Fibroblast of villous mesenchyme (primary cell): Measurements from ENCODE around the gene YAP1. TPM values are rescaled to one million over a fixed set of nuclear protein-coding genes. Genes with fewer than 3 reads are reported as not detected.

Experiments used
- DNase-seq: peaks from one replicate; pipeline ENCODE4 v3.0.0-alpha.2; 2010; ENCODE audit warnings: low read depth
- H3K4me3 ChIP-seq: 2 replicates; pipeline ENCODE4 v1.5.1; 2011; ENCODE audit warnings: low read depth, mild to moderate bottlenecking, low read length
- total RNA-seq: library from RNA; depleted of rRNA; stranded (reverse); fragments of >200 nt; gene quantifications from 2 replicates; pipeline ENCODE4 v1.2.3, GENCODE V29; 2012
- TF ChIP-seq, protein P1 (sequence below): IDR thresholded peaks from 2 replicates; pipeline ENCODE4 v1.5.1; 2012; ENCODE audit warnings: low read depth, mild to moderate bottlenecking, low read length; ENCODE audit not compliant: insufficient read depth

Gene YAP1
- total RNA-seq, 1 donor = 148 TPM

DNA sequence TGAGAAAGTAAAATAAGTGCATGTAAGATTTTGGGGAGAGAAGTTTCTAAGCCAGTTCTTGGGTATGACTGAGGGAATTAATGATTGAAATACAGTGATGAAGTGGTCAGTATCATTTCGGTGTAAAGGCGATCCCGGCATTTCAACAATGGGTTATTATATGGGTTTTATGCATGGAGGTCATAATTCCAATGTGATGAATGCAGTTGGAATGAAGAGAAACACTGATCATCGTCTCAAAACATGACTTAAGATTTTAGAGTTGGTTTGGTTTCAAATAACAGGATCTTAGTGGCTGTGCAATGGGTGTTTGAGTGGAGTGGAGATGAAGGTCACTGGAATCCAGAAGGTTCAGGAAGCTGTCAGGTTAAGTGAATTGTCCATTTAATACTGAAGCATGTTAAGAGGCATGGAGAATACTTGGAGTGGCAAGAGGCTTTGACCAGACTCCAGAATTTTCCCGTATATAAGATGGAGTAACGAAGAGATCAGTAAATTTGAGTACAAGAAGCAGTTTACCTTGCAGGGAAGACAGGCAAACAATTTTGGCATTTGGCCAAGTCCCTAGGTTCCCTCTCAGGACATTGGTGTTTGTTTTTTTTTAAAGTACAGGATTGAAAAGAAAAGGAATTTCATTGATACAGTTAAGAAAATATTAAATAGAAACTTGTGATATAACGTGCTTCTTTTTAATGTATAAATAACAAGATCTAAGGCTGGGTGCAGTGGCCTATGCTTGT is 110.7 kb downstream of the YAP1 start:
- no peak overlapping the region for H3K4me3 ChIP-seq
- TF ChIP-seq, protein P1, sequence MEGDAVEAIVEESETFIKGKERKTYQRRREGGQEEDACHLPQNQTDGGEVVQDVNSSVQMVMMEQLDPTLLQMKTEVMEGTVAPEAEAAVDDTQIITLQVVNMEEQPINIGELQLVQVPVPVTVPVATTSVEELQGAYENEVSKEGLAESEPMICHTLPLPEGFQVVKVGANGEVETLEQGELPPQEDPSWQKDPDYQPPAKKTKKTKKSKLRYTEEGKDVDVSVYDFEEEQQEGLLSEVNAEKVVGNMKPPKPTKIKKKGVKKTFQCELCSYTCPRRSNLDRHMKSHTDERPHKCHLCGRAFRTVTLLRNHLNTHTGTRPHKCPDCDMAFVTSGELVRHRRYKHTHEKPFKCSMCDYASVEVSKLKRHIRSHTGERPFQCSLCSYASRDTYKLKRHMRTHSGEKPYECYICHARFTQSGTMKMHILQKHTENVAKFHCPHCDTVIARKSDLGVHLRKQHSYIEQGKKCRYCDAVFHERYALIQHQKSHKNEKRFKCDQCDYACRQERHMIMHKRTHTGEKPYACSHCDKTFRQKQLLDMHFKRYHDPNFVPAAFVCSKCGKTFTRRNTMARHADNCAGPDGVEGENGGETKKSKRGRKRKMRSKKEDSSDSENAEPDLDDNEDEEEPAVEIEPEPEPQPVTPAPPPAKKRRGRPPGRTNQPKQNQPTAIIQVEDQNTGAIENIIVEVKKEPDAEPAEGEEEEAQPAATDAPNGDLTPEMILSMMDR = no peak
- peak; percentile 47 for DNase-seq

DNA sequence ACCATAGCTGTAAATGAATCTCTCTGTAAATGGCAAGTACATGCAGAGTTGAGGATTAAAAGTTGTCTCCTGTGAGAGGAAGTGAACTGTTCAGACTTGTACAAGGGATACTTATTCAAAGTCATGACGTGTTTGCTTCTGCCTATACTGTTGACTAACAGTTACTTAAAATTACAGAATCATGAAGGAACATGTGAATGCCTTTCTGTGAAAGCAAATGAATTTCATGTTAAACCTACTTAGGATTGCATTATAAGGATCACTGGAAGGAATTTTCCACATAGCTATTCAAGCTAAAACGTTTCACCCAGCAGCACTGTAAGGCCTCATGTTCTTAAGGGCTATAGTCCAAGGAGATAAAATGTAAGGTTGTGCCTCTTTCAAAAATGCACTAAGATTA is 113.6 kb downstream of the YAP1 start:
- no peak overlapping the region for H3K4me3 ChIP-seq
- peak; percentile 94 for DNase-seq
- TF ChIP-seq, protein P1 = no peak

DNA sequence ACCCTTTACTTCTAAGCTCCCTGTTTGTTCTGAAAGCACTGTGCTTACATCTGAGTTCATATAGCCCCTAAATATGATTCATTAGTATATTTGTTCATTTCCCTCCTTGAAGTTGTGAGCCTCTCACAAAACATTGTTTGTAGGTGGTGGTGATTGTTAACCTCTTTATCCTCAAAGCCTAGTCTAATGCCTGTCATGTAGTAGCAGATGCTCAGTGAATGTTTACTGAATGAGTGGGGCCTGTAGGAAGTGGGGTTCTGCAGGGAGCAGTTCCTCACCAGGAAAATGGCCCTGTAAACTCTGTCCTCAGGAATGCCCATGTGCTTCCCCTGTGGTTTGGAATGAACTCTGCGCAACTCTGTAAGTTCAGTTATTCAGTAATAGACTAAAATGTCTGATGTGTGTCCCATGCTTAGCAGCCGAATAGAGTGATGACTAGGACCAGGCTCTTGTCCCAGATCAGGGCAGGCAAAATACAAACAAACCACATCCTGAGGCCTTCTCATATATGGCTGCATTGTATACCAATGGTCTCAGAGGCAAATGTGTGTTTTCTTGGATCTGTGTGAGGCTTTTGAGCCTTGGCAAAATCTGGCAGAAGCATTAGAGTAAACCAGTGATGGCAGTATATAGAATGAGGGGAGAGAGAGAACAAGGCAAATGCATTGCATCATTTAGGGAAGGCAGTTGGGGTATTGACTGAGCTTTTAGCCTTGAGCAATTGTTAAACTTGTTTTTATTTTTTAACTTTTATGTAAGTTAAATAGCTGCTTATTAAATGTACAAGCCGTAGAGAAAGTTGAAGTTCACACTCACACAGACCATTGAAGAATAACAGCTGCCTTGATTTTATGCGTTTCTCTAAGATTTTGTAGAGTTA is 115.7 kb downstream of the YAP1 start:
- TF ChIP-seq, protein P1 = no peak
- DNase-seq = peak; percentile 88
- peak overlapping the region; percentile 13 for H3K4me3 ChIP-seq

GRCh38 chr11:102226702-102227490 is 116.6 kb downstream of the YAP1 start:
- TF ChIP-seq, protein P1 = no peak
- H3K4me3 ChIP-seq = peak overlapping the region; percentile 13
- peak; percentile 81 for DNase-seq

DNA sequence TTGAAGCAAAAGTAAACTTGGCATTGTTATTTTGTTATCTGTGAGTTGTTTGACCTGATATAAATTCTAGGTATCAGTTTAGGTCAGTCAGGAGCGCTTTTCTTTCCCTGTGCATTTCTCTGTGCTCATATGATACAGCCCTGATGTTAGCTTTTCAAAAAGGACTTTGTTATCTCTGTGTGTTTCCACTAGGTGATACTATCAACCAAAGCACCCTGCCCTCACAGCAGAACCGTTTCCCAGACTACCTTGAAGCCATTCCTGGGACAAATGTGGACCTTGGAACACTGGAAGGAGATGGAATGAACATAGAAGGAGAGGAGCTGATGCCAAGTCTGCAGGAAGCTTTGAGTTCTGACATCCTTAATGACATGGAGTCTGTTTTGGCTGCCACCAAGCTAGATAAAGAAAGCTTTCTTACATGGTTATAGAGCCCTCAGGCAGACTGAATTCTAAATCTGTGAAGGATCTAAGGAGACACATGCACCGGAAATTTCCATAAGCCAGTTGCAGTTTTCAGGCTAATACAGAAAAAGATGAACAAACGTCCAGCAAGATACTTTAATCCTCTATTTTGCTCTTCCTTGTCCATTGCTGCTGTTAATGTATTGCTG is 119.4 kb downstream of the YAP1 start:
- no peak for DNase-seq
- TF ChIP-seq, protein P1 = no peak
- no peak overlapping the region for H3K4me3 ChIP-seq

DNA sequence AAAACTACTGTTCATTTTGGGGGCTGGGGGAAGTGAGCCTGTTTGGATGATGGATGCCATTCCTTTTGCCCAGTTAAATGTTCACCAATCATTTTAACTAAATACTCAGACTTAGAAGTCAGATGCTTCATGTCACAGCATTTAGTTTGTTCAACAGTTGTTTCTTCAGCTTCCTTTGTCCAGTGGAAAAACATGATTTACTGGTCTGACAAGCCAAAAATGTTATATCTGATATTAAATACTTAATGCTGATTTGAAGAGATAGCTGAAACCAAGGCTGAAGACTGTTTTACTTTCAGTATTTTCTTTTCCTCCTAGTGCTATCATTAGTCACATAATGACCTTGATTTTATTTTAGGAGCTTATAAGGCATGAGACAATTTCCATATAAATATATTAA is 119.9 kb downstream of the YAP1 start:
- H3K4me3 ChIP-seq = no peak overlapping the region
- TF ChIP-seq, protein P1 = no peak
- no peak for DNase-seq
